Liver (tissue), 2 donors: Measurements from ENCODE around the gene NTN5.

Experiments used
- EGR1 ChIP-seq, 2 donors: IDR thresholded peaks; 2 replicates each; pipeline ENCODE4 v1.6.1; 2016 to 2018; ENCODE audit warnings: antibody characterized with exemption in 2 of 2, low read depth in 2 of 2
- REST ChIP-seq: IDR thresholded peaks from 2 replicates; pipeline ENCODE4 v1.6.1; 2016; ENCODE audit warnings: antibody characterized with exemption, mild to moderate bottlenecking
- donor health status: healthy.

- no peak for TF ChIP-seq EGR1 (IDR thresholded peaks at IDR 0.05; ENCODE audit: low read depth in 2 of 2)
- no peak for TF ChIP-seq REST
Measured at GRCh38 chr19:48638831-48639381, 33.9 kb downstream of the NTN5 start.
